HuH-7 (cell line): ENCODE measurements around the gene METTL26.

Experiments used
- DNase-seq: peaks from one replicate; pipeline ENCODE4 v3.0.0; 2011; ENCODE audit warnings: low spot score

The METTL26 gene

GRCh38 chr16:674968-675883 lies 39.1 kb upstream of the METTL26 start, which contains the start of gene RHBDL1:
TSS of gene RHBDL1 (plus strand) at chr16:675671. CDS start at chr16:675791, 120 bp downstream.
- peak; percentile 50 for DNase-seq

- DNase-seq = no peak
Measured at GRCh38 chr16:674214-674881, 38.2 kb upstream of the METTL26 start.

GRCh38 chr16:673399-673991 lies 37.4 kb upstream of the METTL26 start:
- no peak for DNase-seq

- DNase-seq = no peak
Measured at GRCh38 chr16:672851-673250, 36.7 kb upstream of the METTL26 start.

GRCh38 chr16:672371-672770 lies 36.3 kb upstream of the METTL26 start:
- no peak for DNase-seq

- DNase-seq = no peak
Measured at GRCh38 chr16:671353-672131, 35.4 kb upstream of the METTL26 start.

GRCh38 chr16:670485-671352 lies 34.6 kb upstream of the METTL26 start:
- DNase-seq = no peak

GRCh38 chr16:669666-670065 lies 33.6 kb upstream of the METTL26 start:
- DNase-seq = no peak

- DNase-seq = no peak
Measured at GRCh38 chr16:668519-669171, 32.5 kb upstream of the METTL26 start.

GRCh38 chr16:667780-668518 lies 31.8 kb upstream of the METTL26 start, which contains the start of gene RHOT2:
TSS of gene RHOT2 (plus strand) at chr16:668132. CDS start at chr16:668200, 68 bp downstream.
- DNase-seq = peak; percentile 71

GRCh38 chr16:667113-667779 lies 31.1 kb upstream of the METTL26 start:
- no peak for DNase-seq

GRCh38 chr16:666572-666971 lies 30.5 kb upstream of the METTL26 start:
- no peak for DNase-seq

- no peak for DNase-seq
Measured at GRCh38 chr16:662597-662996, 26.5 kb upstream of the METTL26 start.

GRCh38 chr16:662095-662494 lies 26.0 kb upstream of the METTL26 start:
- DNase-seq = no peak

GRCh38 chr16:661184-661821 lies 25.2 kb upstream of the METTL26 start:
- no peak for DNase-seq

GRCh38 chr16:660459-661183 lies 24.5 kb upstream of the METTL26 start:
- no peak for DNase-seq

GRCh38 chr16:660132-660458 lies 24.0 kb upstream of the METTL26 start:
- no peak for DNase-seq

GRCh38 chr16:659618-660017 lies 23.5 kb upstream of the METTL26 start:
- DNase-seq = no peak
